Sciatic nerve (tissue), 2 donors: ENCODE measurements around the gene NOX4. TPM values are rescaled to one million over a fixed set of nuclear protein-coding genes. Genes with fewer than 3 reads are reported as not detected.
A peak's percentile ranks its signal among the peaks of the same experiment; 100 is the strongest.
"Not testable (repeated sequence)": the region's sequence is repeated elsewhere in the genome, so short reads cannot be mapped to it uniquely, and the experiment has no call there.

Experiments used
- ATAC-seq: fragments of 200-7000 bp; cut with Tn5 transposase; one replicate; pipeline ENCODE4 v1.9.1; 2020; ENCODE audit warnings: mild to moderate bottlenecking, moderate library complexity
- DNase-seq: peaks from one replicate; pipeline ENCODE4 v3.0.0-alpha.2; 2020; ENCODE audit warnings: low spot score
- intact Hi-C: fragments of 100-400 bp; cut with DNase I; formaldehyde crosslinking; loops from one replicate; pipeline ENCODE4 v1.14.2; 2022
- total RNA-seq: library from RNA; stranded (reverse); fragmentation: NEBNext Ultra II Directional; extraction: Animal tissue kit (Norgen Biotek cat#: 25700); gene quantifications from one replicate; pipeline ENCODE4 v1.2.1, GENCODE V29; 2021
- donor health status: DM: no; HTN: no; CAD: no.
- donor health status: DM: no; HTN: no; CAD: no.

The NOX4 gene
- total RNA-seq, 1 donor from 2014 or later, result 16.0 TPM

DNA sequence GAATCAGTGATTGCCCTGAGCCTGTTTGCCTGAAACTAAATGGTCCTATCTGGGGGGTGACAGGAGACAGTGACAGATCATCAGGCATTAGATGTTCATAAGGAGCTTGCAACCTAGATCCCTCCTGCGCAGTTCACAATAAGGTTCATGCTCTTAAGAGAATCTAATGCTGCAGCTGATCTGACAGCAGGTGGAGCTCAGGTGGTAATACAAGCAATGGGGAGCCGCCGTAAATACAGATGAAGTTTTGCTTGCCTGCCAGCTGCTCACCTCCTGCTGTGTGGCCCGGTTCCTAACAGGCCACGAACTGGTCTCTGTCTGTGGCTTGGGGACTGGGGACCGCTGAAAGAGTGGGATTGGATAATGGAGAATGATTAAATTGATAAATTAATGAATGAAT is 14.0 kb downstream of the NOX4 start:
- ATAC-seq, result no peak
- intact Hi-C loops, result no loop called here
- DNase-seq, result no peak

GRCh38 chr11:89463266-89463780 is 27.9 kb downstream of the NOX4 start:
- ATAC-seq (no peak), DNase-seq (no peak)
- intact Hi-C loops, result no loop called here

DNA sequence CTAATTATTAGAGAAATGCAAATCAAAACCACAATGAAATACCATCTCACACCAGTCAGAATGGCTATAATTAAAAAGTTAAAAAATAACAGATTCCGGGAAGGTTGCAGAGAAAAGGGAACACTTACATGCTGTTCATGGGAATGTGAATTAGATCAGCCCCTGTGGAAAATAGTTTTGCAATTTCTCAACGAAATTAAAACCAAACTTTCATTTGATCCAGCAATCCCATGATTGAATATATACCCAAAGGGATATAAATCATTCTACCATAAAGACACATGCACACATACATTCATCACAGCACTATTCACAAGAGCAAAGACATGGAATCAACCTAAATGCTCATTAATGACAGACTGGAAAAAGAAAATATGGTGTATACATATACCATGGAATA is 32.5 kb downstream of the NOX4 start:
- ATAC-seq (peak; percentile 30), DNase-seq (no peak)
- intact Hi-C loops, result no loop called here

GRCh38 chr11:89457190-89457589 is 34.0 kb downstream of the NOX4 start:
- DNase-seq (no peak), ATAC-seq (no peak)
- intact Hi-C loops, result no loop called here

- intact Hi-C loops, result no loop called here
- peak; percentile 13 for ATAC-seq
- DNase-seq, result no peak
Measured at GRCh38 chr11:89456681-89457080, 34.5 kb downstream of the NOX4 start.

DNA sequence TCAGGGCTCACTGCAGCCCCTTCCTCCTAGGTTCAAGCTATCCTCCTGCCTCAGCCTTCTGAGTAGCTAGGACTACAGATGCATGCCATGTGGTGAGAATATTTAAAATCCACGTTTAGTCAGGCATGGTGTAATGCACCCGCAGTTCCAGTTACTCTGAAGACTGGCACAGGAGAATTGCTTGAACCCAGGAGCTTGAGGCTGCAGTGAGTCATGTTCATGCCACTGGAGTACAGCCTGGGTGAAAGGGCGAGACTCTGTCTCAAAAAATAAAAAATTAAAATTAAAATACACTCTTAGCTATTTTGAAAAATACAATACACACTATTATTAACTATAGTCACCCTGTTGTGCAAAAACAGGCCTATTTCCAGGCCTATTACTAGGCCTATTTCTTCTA is 38.4 kb downstream of the NOX4 start:
- no peak for DNase-seq
- no peak for ATAC-seq
- intact Hi-C loops, result no loop called here

- DNase-seq (no peak), ATAC-seq (no peak)
- intact Hi-C loops, result no loop called here
Measured at GRCh38 chr11:89447845-89448244, 43.3 kb downstream of the NOX4 start.

GRCh38 chr11:89443361-89444322 is 47.5 kb downstream of the NOX4 start:
- ATAC-seq (no peak), DNase-seq (no peak)
- intact Hi-C loops, result no loop called here

DNA sequence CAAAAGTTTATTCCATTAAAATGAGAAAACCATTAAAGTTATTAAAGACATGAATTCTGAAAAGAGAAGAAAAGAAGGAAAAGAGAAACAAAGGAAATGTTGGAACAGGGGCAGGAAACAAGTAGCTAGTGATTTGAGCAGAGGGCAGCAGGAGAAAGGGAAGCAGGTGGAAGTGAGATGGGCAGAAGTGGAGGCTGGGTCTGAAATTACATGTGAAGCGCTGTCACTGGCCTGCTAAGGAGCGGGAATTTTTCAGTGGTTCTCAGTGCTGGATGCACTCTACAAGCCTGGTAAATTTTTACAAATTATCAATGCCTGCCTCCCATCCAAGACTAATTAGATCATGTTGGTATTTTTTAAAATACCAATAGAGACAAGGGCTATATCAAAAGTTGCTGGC is 48.4 kb downstream of the NOX4 start:
- intact Hi-C loops, result no loop called here
- ATAC-seq (no peak), DNase-seq (no peak)

- intact Hi-C loops, result no loop called here
- ATAC-seq (no peak), DNase-seq (no peak)
Measured at GRCh38 chr11:89441606-89442005, 49.6 kb downstream of the NOX4 start.

- intact Hi-C loops, result no loop called here
- ATAC-seq, result no peak
- no peak for DNase-seq
Measured at GRCh38 chr11:89437317-89437716, 53.9 kb downstream of the NOX4 start.

DNA sequence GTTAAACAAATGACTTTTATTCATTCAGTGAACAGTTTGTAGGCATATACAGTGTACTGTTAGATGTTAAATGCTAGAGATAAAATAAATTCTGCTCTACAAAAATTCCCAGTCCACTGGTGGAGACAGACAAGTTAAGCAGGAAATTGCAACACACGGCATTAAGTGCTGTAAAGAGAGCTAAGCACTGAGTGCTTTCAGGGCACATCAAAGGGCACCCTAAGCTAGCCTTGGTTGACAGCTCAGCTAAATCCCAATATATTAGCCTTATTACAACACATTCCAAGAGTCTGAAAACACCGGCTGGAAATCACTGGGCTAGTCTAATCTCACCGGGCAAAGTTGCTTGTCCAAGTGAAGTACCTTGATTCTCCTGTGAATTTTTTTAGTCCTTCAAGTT is 55.1 kb downstream of the NOX4 start:
- intact Hi-C loops, result no loop called here
- DNase-seq (no peak), ATAC-seq (peak; percentile 84)

DNA sequence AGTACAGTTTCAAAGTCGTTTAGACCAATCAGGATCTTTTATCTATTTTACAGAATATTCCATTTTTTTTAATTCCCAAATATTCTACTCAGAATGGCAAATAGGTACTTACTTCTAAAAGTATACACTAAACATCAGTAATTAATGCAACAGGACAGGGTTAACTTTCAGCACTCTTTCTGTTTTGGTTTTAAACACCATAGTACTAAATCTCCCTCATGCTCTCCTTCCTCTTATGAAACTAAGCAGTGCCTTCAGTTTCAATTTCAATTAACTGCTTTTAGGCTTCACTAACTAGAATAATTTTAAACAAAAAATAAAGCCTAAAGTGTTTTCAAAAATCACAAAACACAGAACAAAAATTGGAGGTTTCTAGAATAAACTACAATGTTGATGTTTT is 57.9 kb downstream of the NOX4 start:
- ATAC-seq (no peak), DNase-seq (no peak)
- intact Hi-C loops, result no loop called here

- DNase-seq, ATAC-seq, intact Hi-C loops: not testable (repeated sequence)
Measured at GRCh38 chr11:89432182-89432581, 59.0 kb downstream of the NOX4 start.

DNA sequence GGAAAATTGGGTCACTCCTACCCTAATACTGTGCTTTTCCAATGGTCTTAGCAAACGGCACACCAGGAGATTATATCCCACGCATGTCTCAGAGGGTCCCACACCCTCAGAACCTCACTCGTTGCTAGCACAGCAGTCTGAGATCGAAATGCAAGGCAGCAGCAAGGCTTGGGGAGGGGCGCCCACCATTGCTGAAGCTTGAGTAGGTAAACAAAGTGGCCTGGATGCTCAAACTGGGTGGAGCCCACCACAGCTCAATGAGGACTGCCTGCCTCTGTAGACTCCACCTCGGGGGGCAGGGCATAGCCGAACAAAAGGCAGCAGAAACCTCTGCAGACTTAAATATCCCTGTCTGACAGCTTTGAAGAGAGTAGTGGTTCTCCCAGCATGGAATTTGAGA is 64.7 kb downstream of the NOX4 start:
- DNase-seq, intact Hi-C loops, ATAC-seq: not testable (repeated sequence)

DNA sequence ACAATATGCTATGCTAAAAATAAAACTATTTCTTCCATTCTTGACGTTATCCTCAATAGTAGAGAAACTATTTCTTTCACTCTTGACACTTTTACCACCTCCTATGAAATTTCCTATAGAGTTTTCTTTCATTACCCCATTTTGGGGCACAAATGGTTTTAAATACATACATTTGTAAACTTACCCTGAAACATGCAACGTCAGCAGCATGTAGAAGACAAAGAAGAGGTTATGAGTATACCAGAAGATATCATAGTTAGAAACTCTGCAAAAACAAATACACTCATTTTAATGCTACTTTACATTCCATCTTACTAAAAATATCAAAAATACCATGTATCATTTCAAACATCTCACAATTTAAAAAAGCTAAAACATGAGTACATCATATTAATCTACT is 69.5 kb downstream of the NOX4 start:
- intact Hi-C loops, result no loop called here
- DNase-seq (no peak), ATAC-seq (no peak)

DNA sequence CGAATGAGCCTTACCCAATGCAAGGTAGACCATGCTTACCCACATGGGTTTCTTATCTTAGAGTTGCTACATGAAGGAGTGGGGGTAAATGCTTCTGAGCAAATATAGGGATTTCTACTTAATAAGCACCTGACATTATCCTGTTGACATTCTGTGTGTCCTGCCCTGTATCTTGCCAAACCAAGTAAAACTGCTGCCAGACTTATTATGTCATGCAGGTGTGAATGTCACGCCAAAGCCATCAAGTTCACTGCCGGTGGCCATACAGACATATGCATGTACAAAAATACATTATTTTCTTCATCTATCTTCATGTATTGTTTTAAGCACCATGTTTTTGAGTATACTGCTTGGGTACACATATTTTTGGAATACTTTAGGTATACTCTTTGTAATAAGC is 70.2 kb downstream of the NOX4 start:
- ATAC-seq, result no peak
- intact Hi-C loops, result no loop called here

DNA sequence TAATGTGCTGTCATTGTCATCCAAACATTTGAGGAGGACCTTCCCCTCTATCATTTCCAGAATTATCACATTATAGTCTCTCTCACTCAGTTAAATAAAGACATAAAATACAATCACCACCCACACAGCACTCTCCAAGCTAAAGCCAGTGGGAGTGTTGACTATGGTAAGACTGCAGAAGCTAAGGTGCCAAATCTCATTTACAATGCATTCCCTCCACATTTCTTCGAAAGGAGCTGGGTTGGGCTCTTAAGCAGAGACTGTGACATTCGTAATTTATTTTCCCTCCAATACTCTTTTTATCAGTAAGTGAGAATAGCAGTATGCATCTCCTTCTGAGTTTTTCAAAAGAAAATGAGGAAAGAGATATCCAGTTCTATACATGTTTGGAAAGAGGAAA is 74.2 kb downstream of the NOX4 start:
- no peak for ATAC-seq
- no peak for DNase-seq
- intact Hi-C loops, result no loop called here

More for the DNA sequence above, 70.2 kb downstream of the NOX4 start:
- no peak for DNase-seq

DNA sequence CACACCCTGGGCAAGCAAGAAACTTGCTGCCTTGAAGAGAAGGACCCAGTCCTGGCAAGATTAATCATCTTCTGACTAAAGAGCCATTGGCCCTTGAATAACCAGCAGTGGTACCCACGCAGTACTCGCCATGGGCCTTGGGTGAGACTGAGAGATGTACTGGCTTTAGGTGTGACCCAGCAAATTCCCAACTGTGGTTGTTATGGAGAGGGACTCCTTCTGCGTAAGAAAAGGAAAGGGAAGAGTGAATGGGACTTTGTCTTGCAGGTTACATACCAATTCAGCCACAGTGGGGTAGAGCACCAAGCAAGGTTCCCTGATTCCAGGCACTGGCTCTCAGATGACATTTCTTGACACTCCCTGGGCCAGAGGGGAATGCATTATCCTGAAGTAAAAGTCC is 80.1 kb downstream of the NOX4 start:
- DNase-seq, intact Hi-C loops, ATAC-seq: not testable (repeated sequence)

GRCh38 chr11:89410666-89411065 is 80.5 kb downstream of the NOX4 start:
- intact Hi-C loops, ATAC-seq, DNase-seq: not testable (repeated sequence)
